DMS153 treated with DMSO at 0.1 percent for 48 hours (cell line): ENCODE measurements around the gene CXXC5.

Experiments
- DNase-seq: peaks from one replicate; lab custom pipeline; 2025; ENCODE audit not compliant: unreplicated experiment; lab: John Stamatoyannopoulos, UW

CXXC5 gene

GRCh38 chr5:139690803-139691629, 42.9 kb downstream of the CXXC5 start:
- no peak for DNase-seq

GRCh38 chr5:139692148-139692547, 44.0 kb downstream of the CXXC5 start:
- no peak for DNase-seq

GRCh38 chr5:139692679-139693308, 44.6 kb downstream of the CXXC5 start:
- DNase-seq: no peak

GRCh38 chr5:139693676-139694364, 45.7 kb downstream of the CXXC5 start:
- no peak for DNase-seq

GRCh38 chr5:139694556-139695177, 46.5 kb downstream of the CXXC5 start:
- DNase-seq: no peak

GRCh38 chr5:139695178-139695573, 47.0 kb downstream of the CXXC5 start:
- DNase-seq: no peak

- no peak for DNase-seq
Observed at GRCh38 chr5:139696167-139696893, 48.2 kb downstream of the CXXC5 start.

- DNase-seq: no peak
Observed at GRCh38 chr5:139696894-139697658, 48.9 kb downstream of the CXXC5 start.

GRCh38 chr5:139698490-139699146, 50.5 kb downstream of the CXXC5 start:
- DNase-seq: no peak

GRCh38 chr5:139699351-139699750, 51.2 kb downstream of the CXXC5 start:
- DNase-seq: no peak

- DNase-seq: no peak
Observed at GRCh38 chr5:139700711-139701055, 52.5 kb downstream of the CXXC5 start.

- no peak for DNase-seq
Observed at GRCh38 chr5:139701056-139701741, 53.0 kb downstream of the CXXC5 start.

GRCh38 chr5:139702548-139702947, 54.4 kb downstream of the CXXC5 start:
- no peak for DNase-seq

GRCh38 chr5:139704748-139705147, 56.6 kb downstream of the CXXC5 start:
- DNase-seq: no peak

GRCh38 chr5:139705191-139705590, 57.0 kb downstream of the CXXC5 start:
- DNase-seq: no peak

GRCh38 chr5:139705655-139706587, 57.8 kb downstream of the CXXC5 start:
- DNase-seq: no peak

- no peak for DNase-seq
Observed at GRCh38 chr5:139707445-139708003, 59.4 kb downstream of the CXXC5 start.

- DNase-seq: no peak
Observed at GRCh38 chr5:139708434-139708861, 60.3 kb downstream of the CXXC5 start.
